ENCODE results near the gene KCNJ1.

- TF ChIP-seq FOXM1 (IDR thresholded peaks at IDR 0.05; ENCODE audit: low read depth) (no peak), REST (IDR thresholded peaks at IDR 0.05; ENCODE audit: low read depth, low read length) (no peak), ZBTB33 (IDR thresholded peaks at IDR 0.05; ENCODE audit: borderline replicate concordance, low read depth) (no peak), CTCF (IDR thresholded peaks at IDR 0.05) (peak; percentile 74), MEF2A (IDR thresholded peaks at IDR 0.05; ENCODE audit: borderline replicate concordance, low read depth) (no peak), RFX5 (IDR thresholded peaks at IDR 0.05; ENCODE audit: low read length) (no peak)
Observed at GRCh38 chr11:128848815-128849455, 18.2 kb downstream of the KCNJ1 start.
